Middle frontal gyrus (tissue), 1 donor: ENCODE measurements around the gene ADAM22.

Experiments
- DNase-seq: peaks from one replicate; pipeline ENCODE4 v3.0.0-alpha.2; 2015; ENCODE audit warnings: low spot score; ENCODE audit errors: extremely low spot score

The ADAM22 gene

GRCh38 chr7:88208521-88208920 lies 274.5 kb downstream of the ADAM22 start:
- DNase-seq: no peak

GRCh38 chr7:88212918-88213317 lies 278.9 kb downstream of the ADAM22 start:
- no peak for DNase-seq

GRCh38 chr7:88214456-88214855 lies 280.4 kb downstream of the ADAM22 start:
- DNase-seq: no peak

GRCh38 chr7:88215295-88215694 lies 281.2 kb downstream of the ADAM22 start:
- no peak for DNase-seq

- no peak for DNase-seq
Observed at GRCh38 chr7:88216276-88216675, 282.2 kb downstream of the ADAM22 start.

DNA sequence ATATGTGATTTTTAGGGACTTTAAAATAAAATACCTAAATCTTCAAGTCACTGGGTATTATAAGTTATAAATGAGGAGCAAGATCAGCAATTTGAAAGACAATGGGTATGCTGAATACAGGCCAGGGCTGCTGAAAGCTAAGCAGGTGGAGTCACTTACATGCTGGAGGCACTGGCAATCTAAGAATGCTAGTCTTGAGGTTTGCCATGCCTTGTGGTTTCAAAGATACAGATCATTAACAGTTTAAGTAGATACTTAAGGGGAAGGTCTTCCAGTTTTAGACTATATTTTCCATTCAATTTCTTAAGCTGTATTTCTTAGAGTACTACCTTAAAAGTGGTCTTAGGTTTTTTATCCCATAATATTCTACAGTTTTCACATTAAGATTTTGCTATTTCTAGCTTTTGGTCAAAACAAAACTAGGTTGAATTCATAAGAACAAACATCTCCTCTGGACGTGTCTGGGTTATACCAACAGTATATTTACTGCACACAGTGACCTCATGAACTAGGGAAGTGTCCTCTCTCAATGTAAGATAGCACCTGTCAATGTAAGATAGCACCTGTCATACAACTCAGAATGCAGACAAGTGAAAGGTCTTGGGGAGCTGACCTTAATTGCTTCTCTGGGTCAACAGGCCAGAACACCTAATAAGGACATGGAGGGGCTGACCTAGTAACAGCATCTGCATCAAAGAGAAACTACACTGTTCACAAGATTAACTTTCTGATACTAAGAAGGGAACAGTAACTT lies 283.8 kb downstream of the ADAM22 start:
- DNase-seq: no peak

- DNase-seq: no peak
Observed at GRCh38 chr7:88218429-88218745, 284.3 kb downstream of the ADAM22 start.

DNA sequence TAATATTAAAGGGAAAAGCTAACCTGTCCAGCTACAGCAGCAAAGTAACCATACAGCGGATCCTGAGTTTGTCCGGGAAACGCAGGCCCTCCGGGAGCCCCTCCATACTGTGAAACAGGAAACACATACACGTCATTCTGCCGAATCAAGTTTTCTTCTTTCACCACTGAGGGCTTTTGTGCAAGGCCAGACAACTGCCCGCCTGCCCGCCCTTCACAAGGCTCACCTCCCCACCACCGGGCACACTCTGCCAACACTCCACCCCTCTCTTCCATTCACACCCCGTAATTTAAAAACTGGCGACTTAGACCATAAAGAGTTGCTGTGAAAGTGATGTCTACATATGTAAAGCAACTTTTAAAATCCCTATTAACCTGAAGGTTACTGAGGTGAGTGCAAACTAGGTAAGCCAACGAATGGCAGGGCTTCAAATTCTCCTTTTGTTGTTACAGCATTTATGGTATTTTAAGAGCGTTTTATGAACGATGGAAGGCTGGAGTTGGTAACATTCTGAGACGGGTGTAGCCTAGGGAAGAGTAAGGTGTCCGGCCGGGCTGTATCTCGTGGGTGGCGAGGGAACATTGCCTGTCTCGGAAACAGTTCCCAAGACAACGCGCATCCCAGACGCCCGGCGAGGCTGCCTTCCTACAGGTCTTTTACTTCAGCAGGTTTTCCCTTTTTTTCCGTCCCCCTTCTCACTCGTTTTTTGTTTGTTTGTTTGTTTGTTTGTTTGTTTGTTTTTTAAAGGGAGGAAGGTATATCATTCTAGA lies 285.0 kb downstream of the ADAM22 start:
- peak; percentile 32 for DNase-seq

DNA sequence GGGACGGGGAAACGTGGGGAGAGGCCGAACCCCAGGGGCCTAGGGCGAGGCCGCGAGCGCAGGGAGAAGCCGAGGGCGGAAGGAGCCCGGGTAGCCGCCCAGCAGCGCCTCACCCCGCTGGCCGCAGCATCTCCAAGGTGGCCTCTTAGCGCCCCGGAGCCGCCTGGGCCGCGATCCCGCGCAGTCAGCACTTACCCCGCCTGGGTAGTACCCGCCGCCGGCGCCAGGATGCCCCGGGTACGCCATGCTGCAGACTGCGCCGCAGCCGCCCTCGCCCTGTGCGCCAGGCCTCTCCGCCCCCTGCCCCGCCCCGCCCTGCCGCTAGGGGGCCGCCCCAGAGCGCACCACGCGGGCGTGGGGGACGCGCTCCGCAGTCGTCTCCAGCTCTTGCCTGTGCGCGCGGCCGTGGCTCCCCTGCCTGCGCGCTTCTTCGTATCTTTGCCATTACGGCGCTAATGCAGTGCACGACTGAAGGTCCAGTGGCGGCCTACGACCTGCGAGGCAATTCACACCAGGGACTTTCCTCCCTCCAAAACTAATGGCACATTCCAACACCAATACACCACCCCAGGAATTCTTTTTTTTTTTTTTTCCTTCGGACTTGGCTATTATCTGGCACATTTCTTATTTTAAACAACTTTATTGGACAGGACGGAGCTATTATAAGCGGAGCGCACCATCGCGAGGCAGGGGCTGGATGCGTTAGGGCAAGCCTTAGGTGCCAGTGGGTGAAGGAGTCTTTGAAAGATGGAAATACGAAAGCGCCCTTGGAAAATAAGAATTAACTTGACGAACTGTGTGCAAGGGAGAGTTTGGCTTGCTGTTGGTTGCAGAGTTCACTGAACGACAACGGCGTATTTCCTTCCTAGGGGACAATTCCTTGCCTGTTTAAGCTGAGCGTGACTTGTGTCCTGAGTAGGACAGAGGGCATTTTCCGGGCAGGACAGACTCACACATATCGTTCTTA lies 286.0 kb downstream of the ADAM22 start, which contains the start of gene SRI:
Gene SRI, minus strand, starts transcription at position 258 of the 967 bp plus-strand sequence. Its CDS starts 12 bp downstream, at position 246.
- DNase-seq: peak; percentile 75

DNA sequence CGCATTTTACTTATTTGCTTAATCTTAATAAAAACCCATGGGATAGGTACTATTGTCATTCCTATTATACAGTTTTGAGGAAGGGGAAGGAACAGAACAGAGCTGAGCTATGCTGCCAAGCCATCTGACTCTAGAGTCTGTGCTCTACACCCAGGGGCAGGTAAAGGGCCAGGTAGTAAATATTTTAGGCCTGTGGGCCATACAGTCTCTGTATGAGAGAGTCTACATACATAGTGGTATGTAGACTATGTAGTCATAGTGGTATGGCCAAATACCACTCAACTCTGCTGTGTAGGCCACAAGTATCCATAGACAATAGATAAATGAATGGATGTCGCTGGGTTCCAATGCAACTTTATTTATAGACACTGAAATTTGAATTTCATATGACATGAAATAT lies 289.2 kb downstream of the ADAM22 start:
- DNase-seq: no peak

GRCh38 chr7:88224601-88225275 lies 290.7 kb downstream of the ADAM22 start:
- no peak for DNase-seq

GRCh38 chr7:88226201-88226600 lies 292.1 kb downstream of the ADAM22 start:
- DNase-seq: no peak

DNA sequence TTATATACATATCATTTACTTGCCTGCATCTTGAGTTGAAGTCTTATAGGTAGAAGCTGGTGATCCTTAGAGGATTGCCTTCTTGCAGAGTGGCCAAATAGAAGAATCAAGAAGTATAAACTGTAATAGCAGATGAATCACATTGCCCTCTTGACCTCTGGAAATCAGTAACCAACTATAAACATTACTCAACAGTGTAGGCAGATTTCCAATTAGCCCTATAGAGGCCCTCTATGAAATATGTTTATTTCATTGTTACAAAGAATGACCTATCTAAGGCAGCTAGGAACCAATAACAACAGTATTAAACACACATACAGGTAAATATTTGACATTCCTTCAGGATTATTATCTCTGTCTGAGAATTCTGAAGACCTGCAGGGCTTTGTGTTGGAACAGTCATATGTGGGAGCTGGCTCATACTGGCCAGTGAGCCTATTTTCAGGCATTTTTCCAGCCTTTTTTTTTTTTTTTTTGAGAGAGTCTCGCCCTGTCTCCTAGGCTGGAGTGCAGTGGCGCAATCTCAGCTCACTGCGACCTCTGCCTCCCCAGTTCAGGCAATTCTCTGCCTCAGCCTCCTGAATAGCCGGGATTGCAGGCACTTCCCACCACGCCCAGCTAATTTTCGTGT lies 292.9 kb downstream of the ADAM22 start:
- DNase-seq: no peak

DNA sequence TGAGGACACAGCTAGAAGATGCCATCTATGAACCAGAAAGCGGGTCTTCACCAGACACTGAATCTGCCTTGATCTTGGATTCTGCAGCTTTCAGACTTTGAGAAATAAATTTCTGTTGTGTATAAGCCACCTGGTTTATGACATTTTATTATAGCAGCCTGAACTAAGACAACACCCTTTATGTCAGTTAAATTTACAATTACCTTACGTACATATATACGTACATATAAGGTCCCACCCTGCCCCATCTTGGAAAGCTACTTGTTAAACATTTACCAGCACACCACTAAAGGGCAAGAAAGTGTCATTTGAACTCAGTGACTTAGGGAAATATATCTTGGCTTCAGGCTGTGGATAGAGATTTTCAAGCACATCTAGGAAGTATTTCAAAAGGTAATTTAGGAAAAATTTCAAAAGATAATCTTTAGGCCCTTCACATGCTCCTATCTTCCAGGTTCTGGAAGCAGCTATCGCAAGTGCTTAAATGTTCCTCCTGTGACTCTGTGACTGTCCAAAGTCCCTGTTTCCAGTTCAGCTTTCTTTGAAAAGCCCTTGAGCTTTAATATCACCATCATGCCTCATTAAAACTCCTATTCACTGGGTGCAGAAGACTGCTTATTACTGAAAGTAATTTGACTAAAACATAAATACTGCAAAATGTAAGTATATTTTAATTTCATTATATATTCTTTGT lies 295.4 kb downstream of the ADAM22 start:
- DNase-seq: no peak

- DNase-seq: no peak
Observed at GRCh38 chr7:88230646-88231045, 296.6 kb downstream of the ADAM22 start.

GRCh38 chr7:88233828-88234227 lies 299.8 kb downstream of the ADAM22 start:
- no peak for DNase-seq

DNA sequence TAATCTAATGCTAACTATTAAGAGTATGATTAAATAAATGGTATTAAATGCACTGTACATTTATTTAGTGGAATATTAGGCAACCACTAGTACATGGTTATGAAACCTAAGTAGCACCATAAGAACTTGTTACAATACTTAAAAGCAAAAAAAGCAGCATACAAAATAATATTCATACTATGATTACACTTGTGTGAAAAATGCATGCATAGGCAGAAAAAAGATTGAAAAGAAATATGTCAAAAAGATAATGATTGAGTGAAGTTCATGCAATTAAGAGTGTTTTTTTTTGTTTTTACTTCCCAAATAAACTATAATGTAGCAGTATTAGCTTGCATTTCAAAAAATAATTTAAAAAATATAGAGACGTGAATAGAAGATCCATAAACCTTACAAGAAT lies 305.8 kb downstream of the ADAM22 start:
- DNase-seq: no peak

- peak; percentile 46 for DNase-seq
Observed at GRCh38 chr7:88243345-88243909, 309.4 kb downstream of the ADAM22 start.

- DNase-seq: no peak
Observed at GRCh38 chr7:88244258-88244657, 310.2 kb downstream of the ADAM22 start.
